HL-60 (cell line): Measurements from ENCODE around the gene SPTBN5.

Experiments used
- DNase-seq, 2 experiments: peaks; one replicate each; pipeline ENCODE4 v3.0.0-alpha.2; 2010 to 2020; ENCODE audit warnings: low read depth in 1 of 2, low spot score in 1 of 2
- H3K27ac ChIP-seq: fragments of 250-450 bp; sonication (Bioruptor Pico); replicated peaks from 2 replicates; pipeline ENCODE4 v1.5.1; 2020; ENCODE audit warnings: mild to moderate bottlenecking, moderate library complexity
- H3K27me3 ChIP-seq: fragments of 250-450 bp; sonication (Bioruptor Pico); 2 replicates; pipeline ENCODE4 v1.5.1; 2021; ENCODE audit warnings: mild to moderate bottlenecking, moderate library complexity; ENCODE audit not compliant: insufficient read depth, poor library complexity, severe bottlenecking
- H3K4me3 ChIP-seq: replicated peaks from 2 replicates; pipeline ENCODE4 v1.5.1; 2011; ENCODE audit warnings: mild to moderate bottlenecking, control low read depth, low read length; ENCODE audit not compliant: insufficient read depth
- GABPA ChIP-seq: IDR thresholded peaks from 2 replicates; pipeline ENCODE4 v1.6.1; 2012; ENCODE audit warnings: low read depth
- POLR2AphosphoS5 ChIP-seq: IDR thresholded peaks from 2 replicates; pipeline ENCODE4 v1.6.1; 2012; ENCODE audit warnings: low read depth
- SPI1 ChIP-seq: IDR thresholded peaks from 2 replicates; pipeline ENCODE4 v1.6.1; 2012; ENCODE audit warnings: low read depth, mild to moderate bottlenecking, borderline replicate concordance
- TF ChIP-seq, protein P1 (sequence below): IDR thresholded peaks from one replicate; pipeline ENCODE4 v1.5.1; 2011; ENCODE audit warnings: low read length, control low read depth, inconsistent platforms; ENCODE audit not compliant: insufficient read depth
- TF ChIP-seq, protein P2 (sequence below): IDR thresholded peaks from 2 replicates; pipeline ENCODE4 v1.6.1; 2012; ENCODE audit warnings: low read depth; ENCODE audit not compliant: insufficient replicate concordance

SPTBN5 gene

DNA sequence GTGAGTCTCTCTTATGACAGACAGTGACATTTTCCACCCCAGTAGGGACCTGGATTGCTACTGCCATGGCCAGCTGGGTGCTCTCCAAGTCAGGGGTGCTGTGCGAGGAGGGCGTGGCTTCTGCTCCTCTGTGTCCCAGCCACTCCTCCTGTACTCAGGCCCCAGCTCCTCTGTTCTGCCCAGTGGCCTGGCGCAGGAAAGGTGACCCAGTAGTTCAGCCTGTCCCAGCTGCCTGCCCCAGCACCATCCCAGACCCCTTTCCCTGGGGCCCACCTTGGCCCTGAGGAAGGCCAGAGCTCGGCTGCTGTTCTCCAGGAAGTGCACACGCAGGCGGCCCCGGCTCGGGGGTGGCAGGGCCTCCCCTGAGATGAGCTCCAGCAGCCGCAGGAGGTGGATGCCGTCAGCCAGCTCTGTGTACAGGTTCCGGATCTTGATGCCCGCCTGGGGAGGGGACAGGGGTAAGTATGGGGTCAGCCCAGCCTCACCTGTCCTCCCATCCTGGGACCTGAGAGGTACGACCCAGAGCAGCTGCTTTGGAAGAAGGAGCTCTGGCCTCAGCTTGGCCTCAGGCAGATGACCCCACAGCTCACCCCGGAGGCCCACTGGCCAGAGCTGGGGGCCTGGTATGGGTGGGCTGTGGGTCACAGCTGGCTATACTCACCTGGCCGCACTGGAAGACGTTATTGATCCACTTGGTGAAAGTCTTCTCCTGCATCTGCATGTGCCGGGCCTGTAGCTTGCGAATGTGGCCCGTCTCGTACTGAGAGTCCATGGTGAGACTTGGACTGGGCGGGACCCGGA lies 1.0 kb downstream of the SPTBN5 start:
- H3K27ac ChIP-seq = no peak overlapping the region
- no peak overlapping the region for H3K4me3 ChIP-seq
- TF ChIP-seq, protein P1, sequence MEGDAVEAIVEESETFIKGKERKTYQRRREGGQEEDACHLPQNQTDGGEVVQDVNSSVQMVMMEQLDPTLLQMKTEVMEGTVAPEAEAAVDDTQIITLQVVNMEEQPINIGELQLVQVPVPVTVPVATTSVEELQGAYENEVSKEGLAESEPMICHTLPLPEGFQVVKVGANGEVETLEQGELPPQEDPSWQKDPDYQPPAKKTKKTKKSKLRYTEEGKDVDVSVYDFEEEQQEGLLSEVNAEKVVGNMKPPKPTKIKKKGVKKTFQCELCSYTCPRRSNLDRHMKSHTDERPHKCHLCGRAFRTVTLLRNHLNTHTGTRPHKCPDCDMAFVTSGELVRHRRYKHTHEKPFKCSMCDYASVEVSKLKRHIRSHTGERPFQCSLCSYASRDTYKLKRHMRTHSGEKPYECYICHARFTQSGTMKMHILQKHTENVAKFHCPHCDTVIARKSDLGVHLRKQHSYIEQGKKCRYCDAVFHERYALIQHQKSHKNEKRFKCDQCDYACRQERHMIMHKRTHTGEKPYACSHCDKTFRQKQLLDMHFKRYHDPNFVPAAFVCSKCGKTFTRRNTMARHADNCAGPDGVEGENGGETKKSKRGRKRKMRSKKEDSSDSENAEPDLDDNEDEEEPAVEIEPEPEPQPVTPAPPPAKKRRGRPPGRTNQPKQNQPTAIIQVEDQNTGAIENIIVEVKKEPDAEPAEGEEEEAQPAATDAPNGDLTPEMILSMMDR = no peak
- TF ChIP-seq POLR2AphosphoS5 (no peak), GABPA (no peak), SPI1 (no peak)
- TF ChIP-seq, protein P2, sequence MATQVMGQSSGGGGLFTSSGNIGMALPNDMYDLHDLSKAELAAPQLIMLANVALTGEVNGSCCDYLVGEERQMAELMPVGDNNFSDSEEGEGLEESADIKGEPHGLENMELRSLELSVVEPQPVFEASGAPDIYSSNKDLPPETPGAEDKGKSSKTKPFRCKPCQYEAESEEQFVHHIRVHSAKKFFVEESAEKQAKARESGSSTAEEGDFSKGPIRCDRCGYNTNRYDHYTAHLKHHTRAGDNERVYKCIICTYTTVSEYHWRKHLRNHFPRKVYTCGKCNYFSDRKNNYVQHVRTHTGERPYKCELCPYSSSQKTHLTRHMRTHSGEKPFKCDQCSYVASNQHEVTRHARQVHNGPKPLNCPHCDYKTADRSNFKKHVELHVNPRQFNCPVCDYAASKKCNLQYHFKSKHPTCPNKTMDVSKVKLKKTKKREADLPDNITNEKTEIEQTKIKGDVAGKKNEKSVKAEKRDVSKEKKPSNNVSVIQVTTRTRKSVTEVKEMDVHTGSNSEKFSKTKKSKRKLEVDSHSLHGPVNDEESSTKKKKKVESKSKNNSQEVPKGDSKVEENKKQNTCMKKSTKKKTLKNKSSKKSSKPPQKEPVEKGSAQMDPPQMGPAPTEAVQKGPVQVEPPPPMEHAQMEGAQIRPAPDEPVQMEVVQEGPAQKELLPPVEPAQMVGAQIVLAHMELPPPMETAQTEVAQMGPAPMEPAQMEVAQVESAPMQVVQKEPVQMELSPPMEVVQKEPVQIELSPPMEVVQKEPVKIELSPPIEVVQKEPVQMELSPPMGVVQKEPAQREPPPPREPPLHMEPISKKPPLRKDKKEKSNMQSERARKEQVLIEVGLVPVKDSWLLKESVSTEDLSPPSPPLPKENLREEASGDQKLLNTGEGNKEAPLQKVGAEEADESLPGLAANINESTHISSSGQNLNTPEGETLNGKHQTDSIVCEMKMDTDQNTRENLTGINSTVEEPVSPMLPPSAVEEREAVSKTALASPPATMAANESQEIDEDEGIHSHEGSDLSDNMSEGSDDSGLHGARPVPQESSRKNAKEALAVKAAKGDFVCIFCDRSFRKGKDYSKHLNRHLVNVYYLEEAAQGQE = no peak
- no peak for DNase-seq
- H3K27me3 ChIP-seq = no peaks in the 10 kb centered on the region

DNA sequence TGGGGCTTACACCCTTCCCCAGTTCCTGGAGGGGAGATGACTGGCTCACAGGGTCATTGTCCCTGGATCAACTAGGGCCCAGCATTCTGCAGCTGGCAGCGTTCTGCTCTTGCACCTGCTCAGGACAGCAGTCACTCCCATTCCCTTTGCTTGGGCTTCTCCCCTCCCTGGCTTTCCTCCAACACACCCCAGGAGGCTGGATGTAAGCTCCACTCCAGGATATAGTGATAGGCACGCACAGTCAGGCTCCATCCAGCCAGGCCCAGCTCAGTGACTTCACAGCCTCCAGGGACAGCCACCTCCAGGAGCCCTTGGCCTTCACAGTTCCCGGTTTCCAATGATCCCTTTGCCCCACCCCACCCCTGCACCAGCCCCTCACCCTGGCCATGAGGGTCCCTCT lies 1.9 kb downstream of the SPTBN5 start:
- TF ChIP-seq POLR2AphosphoS5 (no peak), SPI1 (no peak), GABPA (no peak)
- TF ChIP-seq, protein P1 = no peak
- TF ChIP-seq, protein P2 = no peak
- Histone ChIP-seq H3K27me3 (no peaks in the 10 kb centered on the region), H3K4me3 (no peak overlapping the region), H3K27ac (no peak overlapping the region)
- DNase-seq = no peak

DNA sequence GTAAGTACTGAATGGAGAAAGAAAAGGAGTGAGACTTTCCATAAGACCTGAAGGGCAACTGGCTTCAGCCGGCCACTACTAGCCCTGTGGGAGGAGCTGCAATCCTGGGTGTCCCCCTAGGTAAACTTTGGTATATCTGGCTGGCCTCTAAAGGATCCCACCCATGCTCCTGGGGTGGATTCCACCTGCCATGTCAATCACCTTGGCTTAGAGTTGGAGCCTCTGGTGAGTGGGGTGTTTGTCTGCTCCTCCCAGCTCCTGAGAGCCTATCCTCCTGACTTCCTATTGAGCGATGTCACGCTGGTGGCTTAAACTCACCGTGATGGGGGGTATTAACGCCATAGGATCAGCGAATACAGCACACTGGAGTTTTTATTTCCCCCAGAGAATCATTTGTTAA lies 2.6 kb downstream of the SPTBN5 start:
- Histone ChIP-seq H3K27me3 (no peaks in the 10 kb centered on the region), H3K4me3 (no peak overlapping the region), H3K27ac (no peak overlapping the region)
- TF ChIP-seq SPI1 (no peak), POLR2AphosphoS5 (no peak), GABPA (no peak)
- TF ChIP-seq, protein P2 = no peak
- TF ChIP-seq, protein P1 = no peak
- no peak for DNase-seq
